ENCODE measurements around the gene PTPRE. TPM values are rescaled to one million over a fixed set of nuclear protein-coding genes. Genes with fewer than 3 reads are reported as not detected.

PTPRE gene
- total RNA-seq, 1 donor, result 0.09 TPM

GRCh38 chr10:127962205-127962604, 55.3 kb downstream of the PTPRE start:
- H3K4me3 ChIP-seq (ENCODE audit: low read depth, low read length), result no peak overlapping the region
- TF ChIP-seq, protein P1, sequence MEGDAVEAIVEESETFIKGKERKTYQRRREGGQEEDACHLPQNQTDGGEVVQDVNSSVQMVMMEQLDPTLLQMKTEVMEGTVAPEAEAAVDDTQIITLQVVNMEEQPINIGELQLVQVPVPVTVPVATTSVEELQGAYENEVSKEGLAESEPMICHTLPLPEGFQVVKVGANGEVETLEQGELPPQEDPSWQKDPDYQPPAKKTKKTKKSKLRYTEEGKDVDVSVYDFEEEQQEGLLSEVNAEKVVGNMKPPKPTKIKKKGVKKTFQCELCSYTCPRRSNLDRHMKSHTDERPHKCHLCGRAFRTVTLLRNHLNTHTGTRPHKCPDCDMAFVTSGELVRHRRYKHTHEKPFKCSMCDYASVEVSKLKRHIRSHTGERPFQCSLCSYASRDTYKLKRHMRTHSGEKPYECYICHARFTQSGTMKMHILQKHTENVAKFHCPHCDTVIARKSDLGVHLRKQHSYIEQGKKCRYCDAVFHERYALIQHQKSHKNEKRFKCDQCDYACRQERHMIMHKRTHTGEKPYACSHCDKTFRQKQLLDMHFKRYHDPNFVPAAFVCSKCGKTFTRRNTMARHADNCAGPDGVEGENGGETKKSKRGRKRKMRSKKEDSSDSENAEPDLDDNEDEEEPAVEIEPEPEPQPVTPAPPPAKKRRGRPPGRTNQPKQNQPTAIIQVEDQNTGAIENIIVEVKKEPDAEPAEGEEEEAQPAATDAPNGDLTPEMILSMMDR (IDR thresholded peaks at IDR 0.05; ENCODE audit: insufficient read depth, low read length), result no peak
- DNase-seq (ENCODE audit: low read depth), result no peak

DNA sequence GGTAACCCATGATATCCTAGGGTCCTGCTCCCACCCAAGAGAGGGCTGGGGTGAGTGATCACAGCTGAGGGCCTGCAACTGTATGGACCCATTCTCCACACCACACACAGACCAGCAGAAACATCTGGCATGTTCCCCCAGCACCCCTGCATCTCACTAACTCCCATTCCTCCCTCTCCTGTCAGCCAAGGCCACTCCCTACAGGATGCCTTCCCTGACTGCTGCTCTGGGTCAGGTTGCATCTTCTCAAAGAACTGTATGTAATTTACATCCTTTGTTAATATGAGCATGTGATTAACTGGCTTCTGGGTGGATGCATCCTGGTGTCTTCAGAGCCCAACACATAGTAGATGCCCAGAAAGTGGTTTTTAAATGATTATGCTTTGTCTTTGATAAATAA, 56.2 kb downstream of the PTPRE start:
- TF ChIP-seq, protein P1 (IDR thresholded peaks at IDR 0.05; ENCODE audit: insufficient read depth, low read length), result no peak
- no peak overlapping the region for H3K4me3 ChIP-seq (ENCODE audit: low read depth, low read length)
- no peak for DNase-seq (ENCODE audit: low read depth)

- H3K4me3 ChIP-seq (ENCODE audit: low read depth, low read length), result no peak overlapping the region
- TF ChIP-seq, protein P1 (IDR thresholded peaks at IDR 0.05; ENCODE audit: insufficient read depth, low read length), result no peak
- no peak for DNase-seq (ENCODE audit: low read depth)
Measured at GRCh38 chr10:127964621-127965020, 57.7 kb downstream of the PTPRE start.

DNA sequence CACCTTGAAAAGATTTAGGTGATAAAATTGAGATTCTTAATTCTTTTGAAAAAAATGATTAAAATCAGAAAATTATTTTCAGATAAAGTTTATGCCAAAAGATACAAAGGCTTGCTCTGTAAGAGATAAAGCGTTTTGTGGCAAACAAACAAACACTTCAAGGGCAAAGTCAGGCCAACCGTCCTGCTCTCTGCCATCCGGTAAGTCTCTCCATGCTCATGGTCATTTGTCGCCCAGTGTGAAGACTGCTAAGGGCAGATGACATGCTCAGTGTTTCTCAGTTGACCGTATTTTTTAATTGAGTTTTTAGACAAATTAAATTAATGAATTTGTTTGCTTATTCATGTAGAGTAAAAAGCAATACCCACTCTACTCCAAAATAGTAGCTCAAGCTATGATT, 60.0 kb downstream of the PTPRE start:
- TF ChIP-seq, protein P1 (IDR thresholded peaks at IDR 0.05; ENCODE audit: insufficient read depth, low read length), result no peak
- DNase-seq (ENCODE audit: low read depth), result no peak
- no peak overlapping the region for H3K4me3 ChIP-seq (ENCODE audit: low read depth, low read length)

DNA sequence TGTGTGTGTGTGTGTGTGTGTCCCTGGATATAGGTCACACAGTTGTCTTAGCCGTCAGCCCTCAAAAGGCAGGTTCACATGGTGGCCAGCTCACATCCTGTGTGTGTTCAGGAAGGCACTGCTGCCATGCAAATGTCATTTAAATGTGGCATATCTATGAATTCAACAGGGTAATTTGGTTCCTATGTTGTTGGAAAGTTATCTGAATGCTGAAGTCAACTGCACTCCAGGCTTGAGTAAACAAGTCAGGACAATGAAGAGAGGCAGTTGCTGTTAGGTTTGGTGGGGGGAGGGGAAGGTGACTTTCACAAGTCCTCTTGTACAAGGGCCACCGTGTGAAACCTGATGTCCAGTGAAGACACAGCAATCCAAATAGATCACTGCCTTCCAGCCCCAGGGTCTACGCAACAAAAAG, 61.1 kb downstream of the PTPRE start:
- no peak for DNase-seq (ENCODE audit: low read depth)
- no peak overlapping the region for H3K4me3 ChIP-seq (ENCODE audit: low read depth, low read length)
- TF ChIP-seq, protein P1 (IDR thresholded peaks at IDR 0.05; ENCODE audit: insufficient read depth, low read length), result no peak

DNA sequence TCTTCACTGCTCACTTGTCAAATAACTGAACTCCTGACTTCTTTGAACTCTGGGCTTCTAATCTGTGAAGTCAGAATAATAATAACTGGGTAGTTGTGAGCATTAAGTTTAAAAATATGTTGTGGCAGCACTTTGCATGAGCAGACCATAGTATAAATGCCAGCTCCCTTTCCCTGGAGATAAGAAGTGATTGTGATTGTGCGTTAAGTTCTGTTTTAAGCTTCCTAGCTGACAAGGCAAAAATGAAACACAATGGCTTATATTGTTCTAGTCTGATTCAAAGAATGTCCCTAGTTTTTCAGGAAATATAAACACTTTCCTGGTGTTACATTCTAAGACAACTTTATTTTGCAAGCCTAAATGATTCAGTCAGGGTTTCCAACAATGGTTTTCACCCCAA, 61.8 kb downstream of the PTPRE start:
- no peak overlapping the region for H3K4me3 ChIP-seq (ENCODE audit: low read depth, low read length)
- TF ChIP-seq, protein P1 (IDR thresholded peaks at IDR 0.05; ENCODE audit: insufficient read depth, low read length), result no peak
- peak; percentile 43 for DNase-seq (ENCODE audit: low read depth)

All from fibroblast of the aortic adventitia (primary cell).